H9 (cell line): ENCODE results near the gene ARID2. TPM values are rescaled to one million over a fixed set of nuclear protein-coding genes. Genes with fewer than 3 reads are reported as not detected.

Experiments used
- DNase-seq: peaks from one replicate; pipeline ENCODE4 v3.0.0-alpha.2; 2017
- H2AFZ ChIP-seq: one replicate; pipeline ENCODE4 v1.6.1; 2013; ENCODE audit warnings: mild to moderate bottlenecking, low read length, control low read depth, moderate library complexity
- H2AK5ac ChIP-seq: 2 replicates; pipeline ENCODE4 v1.6.1; 2013; ENCODE audit warnings: low read length, control low read depth, mixed read lengths; ENCODE audit not compliant: insufficient read length
- H2BK120ac ChIP-seq: one replicate; pipeline ENCODE4 v1.6.1; 2013; ENCODE audit warnings: low read depth, mild to moderate bottlenecking, low read length, control low read depth, inconsistent platforms; ENCODE audit not compliant: poor library complexity, severe bottlenecking
- H2BK12ac ChIP-seq: 2 replicates; pipeline ENCODE4 v1.6.1; 2013; ENCODE audit warnings: low read length, control low read depth, mixed read lengths, low read depth; ENCODE audit not compliant: insufficient read length
- H2BK15ac ChIP-seq: 2 replicates; pipeline ENCODE4 v1.6.1; 2013; ENCODE audit warnings: low read depth, low read length, control low read depth
- H2BK20ac ChIP-seq: one replicate; pipeline ENCODE4 v1.6.1; 2013; ENCODE audit warnings: low read depth, mild to moderate bottlenecking, low read length, control low read depth, inconsistent platforms; ENCODE audit not compliant: poor library complexity, severe bottlenecking
- H2BK5ac ChIP-seq: 2 replicates; pipeline ENCODE4 v1.6.1; 2013; ENCODE audit warnings: low read length, control low read depth, mixed read lengths; ENCODE audit not compliant: insufficient read length
- H3K14ac ChIP-seq: 2 replicates; pipeline ENCODE4 v1.6.1; 2013; ENCODE audit warnings: low read length, control low read depth; ENCODE audit not compliant: insufficient read depth
- H3K18ac ChIP-seq: 2 replicates; pipeline ENCODE4 v1.6.1; 2013; ENCODE audit warnings: low read depth, mild to moderate bottlenecking, mixed read lengths, low read length, control low read depth; ENCODE audit not compliant: insufficient read length
- H3K23ac ChIP-seq: 2 replicates; pipeline ENCODE4 v1.6.1; 2013; ENCODE audit warnings: low read length, control low read depth, mixed read lengths, low read depth; ENCODE audit not compliant: insufficient read length
- H3K23me2 ChIP-seq: 2 replicates; pipeline ENCODE4 v1.6.1; 2013; ENCODE audit warnings: low read depth, mild to moderate bottlenecking, mixed read lengths, low read length, control low read depth; ENCODE audit not compliant: insufficient read length, poor library complexity, severe bottlenecking
- H3K27ac ChIP-seq: 2 replicates; pipeline ENCODE4 v1.5.1; 2013; ENCODE audit warnings: low read length, control low read depth, mixed read lengths, low read depth; ENCODE audit not compliant: insufficient read length
- H3K27me3 ChIP-seq: 2 replicates; pipeline ENCODE4 v1.6.1; 2013; ENCODE audit warnings: low read length, control low read depth, inconsistent platforms; ENCODE audit not compliant: insufficient read depth
- H3K4ac ChIP-seq: 2 replicates; pipeline ENCODE4 v1.6.1; 2013; ENCODE audit warnings: low read depth, mild to moderate bottlenecking, control low read depth, inconsistent platforms, low read length, moderate library complexity
- H3K4me1 ChIP-seq: 2 replicates; pipeline ENCODE4 v1.6.1; 2013; ENCODE audit warnings: low read length, control low read depth, inconsistent platforms; ENCODE audit not compliant: insufficient read depth
- H3K4me2 ChIP-seq: 2 replicates; pipeline ENCODE4 v1.6.1; 2013; ENCODE audit warnings: low read length, control low read depth, mixed read lengths; ENCODE audit not compliant: insufficient read length, insufficient read depth
- H3K56ac ChIP-seq: 2 replicates; pipeline ENCODE4 v1.6.1; 2013; ENCODE audit warnings: low read depth, mild to moderate bottlenecking, mixed read lengths, low read length, control low read depth; ENCODE audit not compliant: insufficient read length
- H3K79me1 ChIP-seq: 2 replicates; pipeline ENCODE4 v1.6.1; 2013; ENCODE audit warnings: low read depth, mild to moderate bottlenecking, moderate library complexity, low read length, control low read depth, inconsistent platforms; ENCODE audit not compliant: insufficient read depth, poor library complexity, severe bottlenecking
- H3K79me2 ChIP-seq: 2 replicates; pipeline ENCODE4 v1.6.1; 2013; ENCODE audit warnings: low read length, control low read depth, inconsistent platforms; ENCODE audit not compliant: insufficient read depth
- H3K9ac ChIP-seq: 2 replicates; pipeline ENCODE4 v1.6.1; 2013; ENCODE audit warnings: low read length, control low read depth, mixed read lengths; ENCODE audit not compliant: insufficient read length; ENCODE audit errors: extremely low read depth
- H3K9me3 ChIP-seq: one replicate; pipeline ENCODE4 v1.6.1; 2013; ENCODE audit warnings: low read depth, low read length, inconsistent platforms; ENCODE audit not compliant: control insufficient read depth
- H3T11ph ChIP-seq: one replicate; pipeline ENCODE4 v1.6.1; 2013; ENCODE audit warnings: mild to moderate bottlenecking, low read length, control low read depth, inconsistent platforms
- H4K20me1 ChIP-seq: one replicate; pipeline ENCODE4 v1.6.1; 2013; ENCODE audit not compliant: control insufficient read depth, insufficient read length, insufficient read depth
- H4K5ac ChIP-seq: 2 replicates; pipeline ENCODE4 v1.6.1; 2013; ENCODE audit warnings: low read depth, mild to moderate bottlenecking, mixed read lengths, low read length, control low read depth; ENCODE audit not compliant: insufficient read length
- H4K8ac ChIP-seq: replicated peaks from 2 replicates; pipeline ENCODE4 v1.6.1; 2013; ENCODE audit warnings: low read length, control low read depth, mixed read lengths, low read depth; ENCODE audit not compliant: insufficient read length
- H4K91ac ChIP-seq: 2 replicates; pipeline ENCODE4 v1.6.1; 2013; ENCODE audit warnings: low read depth, mild to moderate bottlenecking, moderate library complexity, mixed read lengths, low read length, control low read depth; ENCODE audit not compliant: insufficient read length
- H3K27ac Mint-ChIP-seq, 3 experiments: 2 replicates in 2 of 3; 3 replicates in 1 of 3; pipeline ENCODE4 v1.8.0; 2020 to 2021; ENCODE audit warnings: mixed read lengths in 3 of 3, mild to moderate bottlenecking in 1 of 3, moderate library complexity in 1 of 3
- H3K27me3 Mint-ChIP-seq: 2 replicates; pipeline ENCODE4 v1.8.0; 2021; ENCODE audit warnings: low read depth, mild to moderate bottlenecking, moderate library complexity, mixed read lengths
- H3K36me3 Mint-ChIP-seq, 3 experiments: 2 replicates in 2 of 3; 3 replicates in 1 of 3; pipeline ENCODE4 v1.8.0; 2020 to 2021; ENCODE audit warnings: low read depth in 3 of 3, mixed read lengths in 3 of 3; ENCODE audit not compliant: insufficient read depth in 1 of 3
- H3K4me1 Mint-ChIP-seq, 2 experiments: 2 replicates each; pipeline ENCODE4 v1.8.0; 2020; ENCODE audit warnings: mixed read lengths in 2 of 2
- H3K4me3 Mint-ChIP-seq, 2 experiments: 2 replicates in 1 of 2; 3 replicates in 1 of 2; pipeline ENCODE4 v1.8.0; 2020 to 2021; ENCODE audit warnings: mild to moderate bottlenecking in 2 of 2, mixed read lengths in 2 of 2, moderate library complexity in 1 of 2
- H3K9me3 Mint-ChIP-seq, 2 experiments: 2 replicates in 1 of 2; 3 replicates in 1 of 2; pipeline ENCODE4 v1.8.0; 2020; ENCODE audit warnings: mild to moderate bottlenecking in 2 of 2, mixed read lengths in 2 of 2, moderate library complexity in 1 of 2
- total RNA-seq: library from RNA; stranded (reverse); gene quantifications from 2 replicates; pipeline ENCODE4 v1.2.1, GENCODE V29; 2021
- TF ChIP-seq, protein P1 (sequence below): fragments of 200-600 bp; sonication (generic); conservative IDR thresholded peaks from 3 replicates; pipeline ENCODE4 v1.8.0; 2021; ENCODE audit warnings: antibody characterized with exemption, mild to moderate bottlenecking

ARID2 gene
- total RNA-seq, 1 experiment from 2014 or later: 63.8 TPM

DNA sequence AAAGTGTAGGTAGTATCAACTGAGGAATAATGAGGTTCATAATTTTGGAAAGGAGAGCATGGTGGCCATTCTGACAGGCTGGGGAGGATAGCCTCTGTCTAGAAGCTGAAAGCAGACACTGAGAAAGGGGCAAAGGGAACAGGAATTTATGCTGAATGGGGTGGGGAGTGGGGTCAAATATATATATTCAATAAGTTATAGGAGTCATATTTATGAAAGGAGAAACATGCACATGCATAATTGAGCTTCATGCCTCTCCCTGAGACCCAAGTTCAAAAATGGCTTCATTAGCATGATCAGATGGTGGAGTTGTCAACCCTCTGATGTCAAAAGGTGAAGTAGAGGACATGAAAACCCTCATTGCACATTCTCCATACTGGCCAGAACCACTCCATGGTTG, 33.9 kb upstream of the ARID2 start:
- H3K4me1 Mint-ChIP-seq: peaks cover 5 to 9% of the 10 kb centered on the region in 2 experiments; a peak in 2 of 4 replicates
- H3K36me3 Mint-ChIP-seq: peaks cover 5 to 12% (median 10%) of the 10 kb centered on the region in 3 experiments; a peak in 6 of 7 replicates

More for the DNA sequence above, 33.9 kb upstream of the ARID2 start:
- Histone ChIP-seq H2AK5ac (no peak overlapping the region), H3K14ac (no peak overlapping the region), H2BK20ac (no peak overlapping the region), H4K20me1 (no peaks in the 10 kb centered on the region), H3K79me2 (no peaks in the 10 kb centered on the region), H3K18ac (no peak overlapping the region), H3K27me3 (no peaks in the 10 kb centered on the region), H3T11ph (no peak overlapping the region), H3K9me3 (peaks cover 8% of the 10 kb centered on the region), H2BK5ac (no peak overlapping the region), H4K8ac (no peak overlapping the region), H3K4me2 (no peak overlapping the region), H3K9ac (no peak overlapping the region), H3K23me2 (no peaks in the 10 kb centered on the region), H3K56ac (no peak overlapping the region), H3K23ac (no peak overlapping the region), H2BK12ac (no peak overlapping the region), H3K79me1 (no peaks in the 10 kb centered on the region), H3K27ac (no peak overlapping the region), H4K5ac (no peak overlapping the region), H2BK120ac (no peak overlapping the region), H2BK15ac (no peak overlapping the region), H3K4ac (no peak overlapping the region), H2AFZ (no peak overlapping the region), H3K4me1 (no peaks in the 10 kb centered on the region), H4K91ac (no peak overlapping the region)
- Mint-ChIP-seq H3K27ac (no peak overlapping the region), H3K4me3 (no peak overlapping the region), H3K27me3 (no peaks in the 10 kb centered on the region), H3K9me3 (peaks cover 6 to 12% of the 10 kb centered on the region in 2 experiments)
- no peak for DNase-seq
- TF ChIP-seq, protein P1, sequence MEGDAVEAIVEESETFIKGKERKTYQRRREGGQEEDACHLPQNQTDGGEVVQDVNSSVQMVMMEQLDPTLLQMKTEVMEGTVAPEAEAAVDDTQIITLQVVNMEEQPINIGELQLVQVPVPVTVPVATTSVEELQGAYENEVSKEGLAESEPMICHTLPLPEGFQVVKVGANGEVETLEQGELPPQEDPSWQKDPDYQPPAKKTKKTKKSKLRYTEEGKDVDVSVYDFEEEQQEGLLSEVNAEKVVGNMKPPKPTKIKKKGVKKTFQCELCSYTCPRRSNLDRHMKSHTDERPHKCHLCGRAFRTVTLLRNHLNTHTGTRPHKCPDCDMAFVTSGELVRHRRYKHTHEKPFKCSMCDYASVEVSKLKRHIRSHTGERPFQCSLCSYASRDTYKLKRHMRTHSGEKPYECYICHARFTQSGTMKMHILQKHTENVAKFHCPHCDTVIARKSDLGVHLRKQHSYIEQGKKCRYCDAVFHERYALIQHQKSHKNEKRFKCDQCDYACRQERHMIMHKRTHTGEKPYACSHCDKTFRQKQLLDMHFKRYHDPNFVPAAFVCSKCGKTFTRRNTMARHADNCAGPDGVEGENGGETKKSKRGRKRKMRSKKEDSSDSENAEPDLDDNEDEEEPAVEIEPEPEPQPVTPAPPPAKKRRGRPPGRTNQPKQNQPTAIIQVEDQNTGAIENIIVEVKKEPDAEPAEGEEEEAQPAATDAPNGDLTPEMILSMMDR: no peak
